HG03045 (cell line): ENCODE data around the gene BCKDHA.
"Not testable (repeated sequence)": the region's sequence is repeated elsewhere in the genome, so short reads cannot be mapped to it uniquely, and the experiment has no call there.

ENCODE experiments used
- ATAC-seq: cut with Tn5 transposase; IDR thresholded peaks from one replicate; pipeline ENCODE4 v1.9.1; 2021; ENCODE audit warnings: mild to moderate bottlenecking, moderate library complexity; ENCODE audit not compliant: unreplicated experiment

BCKDHA gene

GRCh38 chr19:41364524-41365391, 32.9 kb upstream of the BCKDHA start:
- no peak for ATAC-seq

- no peak for ATAC-seq
These were observed 31.5 kb upstream of the BCKDHA start for GRCh38 chr19:41366089-41366488.

- no peak for ATAC-seq
These were observed 29.7 kb upstream of the BCKDHA start for GRCh38 chr19:41367848-41368301.

GRCh38 chr19:41369769-41370168, 27.8 kb upstream of the BCKDHA start:
- no peak for ATAC-seq

GRCh38 chr19:41371119-41371518, 26.5 kb upstream of the BCKDHA start:
- ATAC-seq = not testable (repeated sequence)

- no peak for ATAC-seq
These were observed 26.1 kb upstream of the BCKDHA start for GRCh38 chr19:41371541-41371940.

- ATAC-seq = no peak
These were observed 25.1 kb upstream of the BCKDHA start for GRCh38 chr19:41372501-41372900.

- no peak for ATAC-seq
These were observed 23.6 kb upstream of the BCKDHA start for GRCh38 chr19:41373993-41374392.

GRCh38 chr19:41376241-41376997, 21.2 kb upstream of the BCKDHA start, which contains the start of gene TMEM91:
Gene TMEM91 (plus strand): TSS chr19:41376533. CDS start chr19:41378310, 1,777 bp downstream.
- no peak for ATAC-seq

GRCh38 chr19:41376998-41377365, 20.6 kb upstream of the BCKDHA start:
- ATAC-seq = no peak

- ATAC-seq = peak; percentile 61
These were observed 19.5 kb upstream of the BCKDHA start for GRCh38 chr19:41377977-41378709.

GRCh38 chr19:41381536-41381935, 16.1 kb upstream of the BCKDHA start:
- not testable (repeated sequence) for ATAC-seq

- no peak for ATAC-seq
These were observed 13.3 kb upstream of the BCKDHA start for GRCh38 chr19:41384351-41384750.

GRCh38 chr19:41386442-41386841, 11.2 kb upstream of the BCKDHA start:
- no peak for ATAC-seq

- ATAC-seq = no peak
These were observed 6.0 kb upstream of the BCKDHA start for GRCh38 chr19:41391618-41392017.

GRCh38 chr19:41392775-41393174, 4.8 kb upstream of the BCKDHA start:
- no peak for ATAC-seq

- no peak for ATAC-seq
These were observed 2.3 kb upstream of the BCKDHA start for GRCh38 chr19:41395355-41395754.

GRCh38 chr19:41398050-41398418, 416 bp downstream of the BCKDHA start:
- ATAC-seq = no peak

GRCh38 chr19:41398598-41398997, 980 bp downstream of the BCKDHA start:
- ATAC-seq = no peak

GRCh38 chr19:41399091-41399490, 1.5 kb downstream of the BCKDHA start:
- no peak for ATAC-seq

- no peak for ATAC-seq
These were observed 1.9 kb downstream of the BCKDHA start for GRCh38 chr19:41399525-41399924.
